Brain microvascular endothelial cell (primary cell): ENCODE measurements around the gene ULK2.

Experiments used
- DNase-seq: peaks from one replicate; pipeline ENCODE4 v3.0.0-alpha.2; 2020
- H3K27ac ChIP-seq: fragments of 250-450 bp; sonication (Bioruptor Pico); 2 replicates; pipeline ENCODE4 v1.5.1; 2020; ENCODE audit warnings: mild to moderate bottlenecking, moderate library complexity
- H3K27me3 ChIP-seq: fragments of 250-450 bp; sonication (Bioruptor Pico); replicated peaks from 2 replicates; pipeline ENCODE4 v1.5.1; 2020; ENCODE audit warnings: mild to moderate bottlenecking
- H3K36me3 ChIP-seq: fragments of 250-450 bp; sonication (Bioruptor Pico); replicated peaks from 2 replicates; pipeline ENCODE4 v1.5.1; 2020; ENCODE audit warnings: mild to moderate bottlenecking
- H3K4me3 ChIP-seq: 2 replicates; pipeline ENCODE4 v1.5.1; 2011; ENCODE audit warnings: low read depth, mild to moderate bottlenecking, control low read depth, low read length, moderate library complexity
- in situ Hi-C: cut with HindIII; loops from 2 replicates; pipeline ENCODE4 v1.10.0; 2017; ENCODE audit warnings: low sequenced_read_pairs, low pct_ligation_motif_present
- TF ChIP-seq, protein P1 (sequence below): IDR thresholded peaks from 2 replicates; pipeline ENCODE4 v1.5.1; 2011; ENCODE audit warnings: low read depth, mild to moderate bottlenecking, moderate library complexity, low read length, control low read depth, inconsistent platforms; ENCODE audit errors: missing control alignments

The ULK2 gene

DNA sequence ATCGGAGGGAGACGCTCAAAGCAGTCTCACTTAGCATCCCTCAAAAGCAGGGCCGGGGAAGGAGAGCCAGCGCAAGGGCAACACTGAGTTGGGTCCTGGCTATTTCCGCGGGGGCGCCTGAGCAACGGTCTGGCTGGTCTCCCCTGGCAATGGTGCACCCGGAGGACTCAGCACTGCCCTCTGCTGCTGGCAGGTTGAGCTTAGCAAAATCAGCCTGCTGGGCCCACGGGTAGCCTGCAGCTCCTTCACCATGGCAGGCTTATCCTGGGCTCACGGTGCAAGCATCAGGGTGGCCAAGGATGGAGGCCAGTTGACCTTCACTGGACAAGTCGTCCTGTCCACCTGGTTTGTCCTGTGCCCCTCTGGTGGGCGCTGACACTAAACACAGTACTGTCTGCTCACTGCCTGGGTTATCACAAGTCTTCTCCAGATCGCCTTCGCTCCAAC is 105.2 kb downstream of the ULK2 start:
- H3K27ac ChIP-seq = no peak overlapping the region
- DNase-seq = peak; percentile 63
- no peak overlapping the region for H3K4me3 ChIP-seq
- TF ChIP-seq, protein P1, sequence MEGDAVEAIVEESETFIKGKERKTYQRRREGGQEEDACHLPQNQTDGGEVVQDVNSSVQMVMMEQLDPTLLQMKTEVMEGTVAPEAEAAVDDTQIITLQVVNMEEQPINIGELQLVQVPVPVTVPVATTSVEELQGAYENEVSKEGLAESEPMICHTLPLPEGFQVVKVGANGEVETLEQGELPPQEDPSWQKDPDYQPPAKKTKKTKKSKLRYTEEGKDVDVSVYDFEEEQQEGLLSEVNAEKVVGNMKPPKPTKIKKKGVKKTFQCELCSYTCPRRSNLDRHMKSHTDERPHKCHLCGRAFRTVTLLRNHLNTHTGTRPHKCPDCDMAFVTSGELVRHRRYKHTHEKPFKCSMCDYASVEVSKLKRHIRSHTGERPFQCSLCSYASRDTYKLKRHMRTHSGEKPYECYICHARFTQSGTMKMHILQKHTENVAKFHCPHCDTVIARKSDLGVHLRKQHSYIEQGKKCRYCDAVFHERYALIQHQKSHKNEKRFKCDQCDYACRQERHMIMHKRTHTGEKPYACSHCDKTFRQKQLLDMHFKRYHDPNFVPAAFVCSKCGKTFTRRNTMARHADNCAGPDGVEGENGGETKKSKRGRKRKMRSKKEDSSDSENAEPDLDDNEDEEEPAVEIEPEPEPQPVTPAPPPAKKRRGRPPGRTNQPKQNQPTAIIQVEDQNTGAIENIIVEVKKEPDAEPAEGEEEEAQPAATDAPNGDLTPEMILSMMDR = peak; percentile 85
- in situ Hi-C loops = loop anchor here (10.0 kb wide), 1 partner anchor 398 kb away; the partner anchor contains the start of gene B9D1
- no peaks in the 10 kb centered on the region for H3K36me3 ChIP-seq
- no peaks in the 10 kb centered on the region for H3K27me3 ChIP-seq

- TF ChIP-seq, protein P1 = no peak
- H3K4me3 ChIP-seq = no peak overlapping the region
- no peaks in the 10 kb centered on the region for H3K27me3 ChIP-seq
- DNase-seq = no peak
- no peaks in the 10 kb centered on the region for H3K36me3 ChIP-seq
- no peak overlapping the region for H3K27ac ChIP-seq
- in situ Hi-C loops = loop anchor here (10.0 kb wide), 1 partner anchor 396 kb away; the partner anchor contains the start of gene B9D1
These were observed 107.0 kb downstream of the ULK2 start for GRCh38 chr17:19760746-19761145.

GRCh38 chr17:19759568-19760549 is 107.9 kb downstream of the ULK2 start:
- Histone ChIP-seq H3K36me3 (no peaks in the 10 kb centered on the region), H3K27ac (no peak overlapping the region), H3K4me3 (no peak overlapping the region), H3K27me3 (no peaks in the 10 kb centered on the region)
- DNase-seq = no peak
- TF ChIP-seq, protein P1 = no peak
- in situ Hi-C loops = loop anchor here (10.0 kb wide), 1 partner anchor 395 kb away; the partner anchor contains the start of gene B9D1

DNA sequence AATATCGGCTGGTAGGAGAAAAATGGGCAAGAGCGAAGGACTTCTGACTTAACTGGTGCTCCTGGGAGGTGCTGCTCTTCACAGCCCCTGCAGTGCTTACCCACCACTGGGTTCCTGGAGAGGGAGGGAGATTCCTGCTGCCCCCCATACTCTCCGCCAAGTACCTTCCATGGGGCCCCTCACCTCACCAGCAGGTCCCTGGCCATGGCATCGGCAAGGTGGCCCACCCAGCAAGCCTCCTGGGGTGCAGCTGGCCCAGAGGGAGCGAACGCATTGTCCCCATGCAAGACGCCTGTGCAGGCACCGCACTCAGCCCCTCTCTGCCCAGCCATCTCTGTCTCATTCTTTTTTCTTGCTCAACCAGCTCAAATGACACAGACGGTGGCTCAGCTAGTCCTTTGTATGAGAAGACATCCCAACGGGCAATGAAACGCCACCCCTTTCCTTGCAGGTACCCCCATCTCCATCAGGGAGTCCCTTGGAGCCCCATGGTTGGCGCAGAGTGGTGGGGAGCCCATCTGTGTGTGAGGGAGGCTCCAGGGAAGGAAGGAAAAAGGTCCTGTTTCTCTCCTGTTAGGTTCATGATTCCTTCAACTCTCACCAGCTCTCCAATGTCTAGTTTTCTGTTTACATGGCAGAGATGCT is 110.1 kb downstream of the ULK2 start:
- in situ Hi-C loops = no loop called here
- Histone ChIP-seq H3K36me3 (no peaks in the 10 kb centered on the region), H3K27me3 (no peaks in the 10 kb centered on the region), H3K4me3 (no peak overlapping the region), H3K27ac (no peak overlapping the region)
- no peak for DNase-seq
- TF ChIP-seq, protein P1 = no peak

- Histone ChIP-seq H3K4me3 (no peak overlapping the region), H3K27me3 (no peaks in the 10 kb centered on the region), H3K36me3 (no peaks in the 10 kb centered on the region), H3K27ac (no peak overlapping the region)
- in situ Hi-C loops = no loop called here
- TF ChIP-seq, protein P1 = no peak
- DNase-seq = no peak
These were observed 111.2 kb downstream of the ULK2 start for GRCh38 chr17:19756546-19756945.
